ENCODE results near the gene TMEM234. TPM values are rescaled to one million over a fixed set of nuclear protein-coding genes. Genes with fewer than 3 reads are reported as not detected.

Gene TMEM234
- total RNA-seq, 1 donor from 2014 or later: 9.8 TPM

- no peak for DNase-seq
These were observed 17.6 kb upstream of the TMEM234 start for GRCh38 chr1:32239790-32240139.

- no peak for DNase-seq
These were observed 17.2 kb upstream of the TMEM234 start for GRCh38 chr1:32239337-32239736.

GRCh38 chr1:32234792-32235191, 12.6 kb upstream of the TMEM234 start:
- no peak for DNase-seq

DNA sequence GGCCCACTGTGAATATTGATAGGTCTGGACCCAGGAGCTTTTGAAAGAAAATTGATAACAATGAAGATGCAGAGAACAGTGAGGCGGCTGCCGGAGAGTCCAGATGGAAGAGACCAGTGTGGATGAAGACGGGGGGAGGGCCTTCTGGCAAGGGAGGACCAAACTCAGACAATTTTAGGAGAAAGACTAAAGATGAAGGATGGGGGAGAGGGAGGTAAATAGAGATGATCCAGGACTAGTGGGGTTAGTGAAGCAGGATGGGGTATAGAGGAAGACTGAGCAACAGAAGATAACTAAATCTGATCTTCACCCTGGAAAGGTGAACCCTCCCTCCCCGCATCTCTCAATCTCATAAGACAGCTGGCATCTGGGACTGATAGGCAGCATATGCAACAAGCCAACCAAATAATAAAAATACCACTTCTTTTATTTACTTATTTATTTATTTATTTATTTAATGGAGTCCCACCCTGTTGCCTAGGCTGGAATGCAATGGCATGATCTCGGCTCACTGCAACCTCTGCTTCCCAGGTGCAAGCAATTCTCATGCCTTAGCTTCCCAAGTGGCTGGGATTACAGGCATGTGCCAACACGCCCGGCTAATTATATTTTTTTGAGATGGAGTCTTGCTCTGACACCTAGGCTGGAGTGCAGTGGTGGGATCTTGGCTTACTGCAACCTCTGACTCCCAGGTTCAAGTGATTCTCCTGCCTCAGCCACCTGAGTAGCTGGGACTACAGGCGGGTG, 10.6 kb upstream of the TMEM234 start:
- no peak for DNase-seq

DNA sequence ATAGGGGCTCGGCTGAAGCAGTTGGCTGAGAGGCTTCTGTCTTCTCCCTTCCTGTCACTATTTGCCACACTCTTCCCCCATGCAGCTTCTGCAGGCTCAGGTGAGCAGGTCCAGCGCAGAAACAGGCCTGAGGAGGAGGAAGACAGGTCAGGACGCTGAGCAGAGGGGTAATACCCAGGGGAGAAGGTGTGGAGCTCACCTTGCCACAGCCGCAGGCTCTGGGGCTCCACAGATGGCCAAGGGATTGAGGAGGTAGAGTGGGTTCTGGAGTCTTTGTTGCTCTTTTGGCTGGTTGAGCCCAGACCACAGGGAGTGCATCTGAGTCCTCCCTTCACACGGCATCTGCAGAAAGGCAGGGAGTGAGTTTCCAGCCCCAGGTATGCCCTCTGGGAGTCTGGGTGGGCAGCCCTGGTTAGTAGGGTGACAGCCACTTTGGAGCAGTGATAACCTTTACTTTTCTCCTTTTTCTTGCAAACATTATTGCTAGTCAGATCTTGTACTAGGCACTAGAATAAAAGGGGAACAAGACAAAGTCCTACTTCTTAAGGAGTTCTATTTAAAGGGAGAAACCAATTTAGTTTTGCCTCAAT, 9.8 kb upstream of the TMEM234 start:
- no peak for DNase-seq

DNA sequence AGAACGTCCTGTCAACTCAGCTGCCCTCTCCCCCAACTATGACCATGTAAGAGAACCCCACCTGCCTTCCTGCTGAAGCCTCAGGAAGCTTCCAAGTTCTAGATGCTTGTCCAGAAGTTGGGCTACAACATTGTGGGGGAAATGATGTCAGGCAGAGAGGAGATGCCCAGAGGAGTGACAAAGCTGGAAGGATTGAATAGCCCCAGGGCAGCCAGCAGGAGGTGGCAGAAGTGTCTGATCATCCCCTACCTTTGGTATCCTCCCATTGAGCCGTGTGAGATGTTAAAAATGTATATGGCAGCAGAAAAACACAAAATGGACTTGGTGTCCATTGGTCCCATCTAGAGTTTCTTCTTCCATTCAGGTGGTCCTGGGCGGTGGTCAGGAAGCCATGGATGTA, 6.6 kb upstream of the TMEM234 start:
- no peak for DNase-seq

DNA sequence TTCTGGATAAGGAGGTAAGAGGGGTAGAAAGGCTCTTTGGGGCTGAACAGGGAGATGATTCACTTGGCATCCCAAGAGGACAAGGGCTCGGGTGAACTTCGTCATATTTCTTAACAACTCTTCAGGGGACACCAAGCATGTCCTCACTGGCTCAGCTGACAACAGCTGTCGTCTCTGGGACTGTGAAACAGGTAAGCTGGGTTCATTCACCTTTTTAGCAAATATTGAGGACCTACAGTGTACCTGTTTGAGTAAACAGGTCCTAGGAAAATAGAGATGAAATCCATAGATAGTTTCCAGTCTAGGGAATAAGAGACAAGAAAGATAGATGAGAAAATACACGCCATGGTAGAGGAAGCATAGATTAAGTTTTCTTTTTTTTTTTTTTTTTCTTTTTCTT, 2.1 kb upstream of the TMEM234 start:
- DNase-seq: no peak

DNA sequence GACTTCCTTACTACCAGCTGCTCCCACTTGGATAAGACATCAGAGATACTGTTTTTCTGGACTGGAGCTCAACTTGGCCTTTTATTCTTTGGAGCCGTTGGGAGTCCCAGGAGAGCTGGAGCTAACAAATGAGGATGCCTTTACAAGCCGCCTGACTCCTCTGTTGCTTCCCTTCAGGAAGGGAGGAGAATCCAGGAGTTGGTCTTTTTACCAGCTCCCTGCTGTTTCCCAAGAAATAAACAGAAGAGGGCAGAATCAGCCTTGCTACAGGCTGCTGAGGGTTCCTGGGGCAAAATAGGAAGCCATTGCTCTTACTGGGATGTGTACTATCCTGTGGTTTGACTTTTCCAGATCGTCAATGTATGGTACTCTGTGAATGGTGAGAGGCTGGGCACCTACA, 1.5 kb upstream of the TMEM234 start:
- no peak for DNase-seq

DNA sequence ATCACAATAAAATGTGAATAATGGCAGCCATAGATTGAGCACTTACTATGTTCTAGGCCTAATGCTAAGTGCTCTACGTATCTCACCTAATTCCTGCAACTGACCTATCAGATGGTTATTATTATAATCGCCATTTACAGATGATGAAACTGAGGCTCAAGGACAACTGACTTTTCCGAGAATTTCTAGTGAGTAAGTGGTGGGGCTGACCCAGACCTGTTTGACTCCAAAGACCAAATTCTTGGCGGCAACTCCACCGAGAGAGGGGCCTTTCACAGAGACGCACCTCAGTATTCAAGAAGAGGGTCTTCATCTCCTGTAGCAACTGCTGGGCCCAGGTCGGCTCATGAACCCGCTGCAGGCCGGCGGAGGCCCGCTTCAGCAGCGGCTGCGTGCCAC, 573 bp downstream of the TMEM234 start:
- DNase-seq: no peak

DNA sequence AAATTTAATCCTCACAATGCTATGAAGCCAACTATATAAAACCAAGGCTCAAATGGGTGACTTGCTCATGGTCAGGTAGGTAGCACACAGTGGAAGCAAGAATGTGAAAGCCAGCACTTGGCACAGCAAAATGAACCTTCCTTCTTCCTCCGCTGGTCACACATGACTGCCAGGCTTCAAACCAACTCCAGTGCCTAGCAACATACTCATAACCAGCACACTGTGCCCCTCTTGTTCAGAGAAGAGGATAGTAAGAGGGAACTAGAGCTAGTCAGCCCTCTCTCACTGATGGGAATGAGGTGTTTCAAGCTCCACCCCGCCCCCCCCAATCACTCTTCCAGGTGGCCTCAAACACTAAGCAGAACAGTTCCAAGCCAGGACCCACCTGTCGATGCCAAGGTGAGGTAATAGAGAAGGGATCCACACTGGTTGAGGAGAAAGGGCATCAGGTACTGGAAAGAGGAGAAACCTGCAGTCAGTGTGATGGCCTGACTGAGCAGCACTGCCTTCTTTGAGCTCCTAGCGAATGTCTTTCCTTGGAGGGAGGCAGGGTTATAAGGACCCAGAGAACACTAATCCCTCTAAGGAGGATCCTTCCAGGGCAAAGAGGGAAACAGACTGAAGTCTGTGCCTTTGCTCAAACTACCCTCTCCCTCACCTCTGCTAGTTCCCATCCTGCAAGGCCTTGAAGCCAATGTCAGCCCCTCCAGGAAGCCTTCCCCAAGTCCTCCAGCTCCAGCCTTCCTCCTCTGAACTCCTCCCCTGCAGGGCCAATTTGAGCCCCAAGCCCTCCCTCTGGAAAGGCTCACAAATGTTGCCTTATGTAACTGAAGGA, 1.2 kb downstream of the TMEM234 start:
- DNase-seq: no peak

GRCh38 chr1:32219022-32219421, 3.1 kb downstream of the TMEM234 start:
- DNase-seq: no peak

GRCh38 chr1:32216566-32216965, 5.6 kb downstream of the TMEM234 start:
- no peak for DNase-seq

- peak; percentile 15 for DNase-seq
These were observed 6.3 kb downstream of the TMEM234 start for GRCh38 chr1:32215629-32216480.

- DNase-seq: no peak
These were observed 13.2 kb downstream of the TMEM234 start, which contains the start of gene DCDC2B for GRCh38 chr1:32208891-32209328. TSS of gene DCDC2B (plus strand) at chr1:32209089. CDS start at chr1:32209094, 5 bp downstream.

DNA sequence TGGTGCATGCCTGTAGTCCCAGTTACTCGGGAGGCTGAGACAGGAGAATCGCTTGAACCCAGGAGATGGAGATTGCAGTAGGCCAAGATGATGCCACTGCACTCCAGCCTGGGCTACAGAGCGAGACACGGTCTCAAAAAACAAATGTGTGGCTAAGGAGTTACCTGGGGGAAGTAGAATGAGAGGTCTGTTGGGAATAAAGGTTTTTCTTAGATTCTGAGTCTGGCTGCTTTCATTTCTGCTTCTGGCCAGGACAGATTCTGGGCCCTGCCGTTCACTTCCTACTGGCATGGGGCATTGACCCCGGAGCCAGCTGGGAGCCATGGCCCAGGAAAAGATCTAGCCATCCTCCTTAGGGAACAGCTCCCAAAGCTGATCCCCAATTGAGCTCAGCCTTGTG, 13.7 kb downstream of the TMEM234 start:
- DNase-seq: no peak

GRCh38 chr1:32205401-32206370, 16.5 kb downstream of the TMEM234 start, which contains the start of gene IQCC:
TSS of gene IQCC (plus strand) at chr1:32205671. CDS start at chr1:32205682, 11 bp downstream.
- peak; percentile 81 for DNase-seq

- no peak for DNase-seq
These were observed 17.2 kb downstream of the TMEM234 start for GRCh38 chr1:32204943-32205361.

DNA sequence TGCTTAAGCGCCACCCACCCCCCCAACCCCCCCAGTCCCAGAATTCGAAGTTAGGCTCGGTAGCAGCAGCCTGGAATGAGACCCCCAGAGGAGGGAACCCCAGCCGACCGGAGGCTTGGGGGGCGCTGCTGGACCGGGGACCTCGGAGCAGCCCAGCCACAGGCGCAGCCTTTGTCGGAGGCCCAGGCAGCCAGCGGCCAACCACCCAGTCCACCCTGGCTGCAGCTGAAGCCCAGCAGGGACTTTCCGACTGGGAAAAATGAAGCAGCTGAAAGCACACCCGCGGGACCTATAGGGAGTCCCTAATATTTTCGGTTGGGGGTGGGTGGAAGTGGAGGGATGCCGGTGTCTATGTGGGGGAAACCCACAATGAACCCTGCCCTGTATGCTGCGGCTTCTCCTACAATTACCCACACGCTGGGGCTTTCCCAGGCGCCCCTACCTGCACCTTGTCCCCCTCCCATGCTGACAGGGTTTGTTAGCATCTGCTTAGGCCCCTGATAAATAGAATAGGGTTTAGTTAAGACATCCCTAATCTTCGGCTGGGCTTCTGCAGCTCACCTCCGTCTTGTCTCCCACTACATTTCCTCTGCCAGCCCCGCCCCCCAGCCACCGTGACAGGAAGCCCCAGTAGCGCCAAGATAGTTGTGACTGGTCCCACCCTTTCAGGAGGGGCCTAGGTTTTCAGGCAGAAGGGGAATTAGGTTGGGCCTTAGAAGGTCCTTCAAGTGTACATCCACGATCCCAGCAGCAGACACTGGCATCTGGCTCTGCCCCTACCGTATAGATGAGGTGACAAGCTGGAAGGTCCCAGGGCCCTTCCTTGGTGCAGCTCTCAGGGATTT, 20.9 kb downstream of the TMEM234 start:
- DNase-seq: no peak

GRCh38 chr1:32200226-32201010, 21.7 kb downstream of the TMEM234 start, which contains the start of gene CCDC28B:
TSS of gene CCDC28B (plus strand) at chr1:32200595. CDS start at chr1:32201936, 1,341 bp downstream.
- peak; percentile 62 for DNase-seq
